ENCODE measurements around the gene KLHL29.

DNA sequence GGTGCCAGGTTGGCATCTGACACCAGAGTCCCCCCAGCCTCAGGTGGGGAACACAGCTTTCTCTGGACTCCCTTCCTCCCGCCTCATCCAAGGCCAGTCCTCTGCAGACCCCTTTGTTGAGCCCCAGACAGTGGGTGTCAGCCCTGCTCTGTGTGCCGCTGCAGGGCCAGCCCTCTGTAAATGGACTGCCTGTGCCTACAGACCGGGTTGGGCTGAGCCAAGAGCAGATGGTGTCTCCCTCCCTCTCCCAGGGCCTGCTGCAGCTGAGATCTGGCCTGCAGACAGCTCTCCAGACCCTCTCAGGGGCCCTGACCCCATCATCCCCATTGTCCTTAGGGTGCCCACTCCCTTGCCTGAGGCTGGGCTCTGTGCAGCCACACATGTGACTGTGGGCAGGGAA is 160.8 kb downstream of the KLHL29 start:
- TF ChIP-seq POLR2AphosphoS5 (IDR thresholded peaks at IDR 0.05; ENCODE audit: low read length) (no peak), SUZ12 (IDR thresholded peaks at IDR 0.05; ENCODE audit: unreplicated experiment) (no peak), MXI1 (IDR thresholded peaks at IDR 0.05; ENCODE audit: low read depth, low read length) (no peak), NBN (IDR thresholded peaks at IDR 0.05) (no peak), EP300 (IDR thresholded peaks at IDR 0.05; ENCODE audit: borderline replicate concordance in 1 of 2, control insufficient read depth in 1 of 2, low read depth in 2 of 2, low read length in 2 of 2) (no peak), EZH2 (IDR thresholded peaks at IDR 0.05; ENCODE audit: borderline replicate concordance, control insufficient read depth, low read depth, low read length) (no peak), REST (IDR thresholded peaks at IDR 0.05; ENCODE audit: low read depth, low read length) (no peak), ZNF217 (IDR thresholded peaks at IDR 0.05) (no peak), SMC3 (IDR thresholded peaks at IDR 0.05; ENCODE audit: borderline replicate concordance, low read length) (no peak)
- TF ChIP-seq, protein P1, sequence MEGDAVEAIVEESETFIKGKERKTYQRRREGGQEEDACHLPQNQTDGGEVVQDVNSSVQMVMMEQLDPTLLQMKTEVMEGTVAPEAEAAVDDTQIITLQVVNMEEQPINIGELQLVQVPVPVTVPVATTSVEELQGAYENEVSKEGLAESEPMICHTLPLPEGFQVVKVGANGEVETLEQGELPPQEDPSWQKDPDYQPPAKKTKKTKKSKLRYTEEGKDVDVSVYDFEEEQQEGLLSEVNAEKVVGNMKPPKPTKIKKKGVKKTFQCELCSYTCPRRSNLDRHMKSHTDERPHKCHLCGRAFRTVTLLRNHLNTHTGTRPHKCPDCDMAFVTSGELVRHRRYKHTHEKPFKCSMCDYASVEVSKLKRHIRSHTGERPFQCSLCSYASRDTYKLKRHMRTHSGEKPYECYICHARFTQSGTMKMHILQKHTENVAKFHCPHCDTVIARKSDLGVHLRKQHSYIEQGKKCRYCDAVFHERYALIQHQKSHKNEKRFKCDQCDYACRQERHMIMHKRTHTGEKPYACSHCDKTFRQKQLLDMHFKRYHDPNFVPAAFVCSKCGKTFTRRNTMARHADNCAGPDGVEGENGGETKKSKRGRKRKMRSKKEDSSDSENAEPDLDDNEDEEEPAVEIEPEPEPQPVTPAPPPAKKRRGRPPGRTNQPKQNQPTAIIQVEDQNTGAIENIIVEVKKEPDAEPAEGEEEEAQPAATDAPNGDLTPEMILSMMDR (IDR thresholded peaks at IDR 0.05 in 2 of 3, conservative IDR thresholded peaks at IDR 0.05 in 1 of 3; ENCODE audit: control insufficient read depth in 2 of 3, extremely low read depth in 1 of 3, insufficient read depth in 1 of 3, low read depth in 3 of 3, low read length in 3 of 3) = no peak
